Uterus (tissue), 4 donors: ENCODE measurements around the gene WHRN. TPM values are rescaled to one million over a fixed set of nuclear protein-coding genes. Genes with fewer than 3 reads are reported as not detected.

ENCODE experiments used
- DNase-seq, 2 donors: peaks; one replicate each; pipeline ENCODE4 v3.0.0-alpha.2; 2019 to 2020
- H3K27ac ChIP-seq, 2 donors: fragments of 200-600 bp; sonication (generic); 1 replicate in 1 of 2; 2 replicates in 1 of 2; pipeline ENCODE4 v1.5.1; 2016 to 2018
- H3K27me3 ChIP-seq, 2 donors: fragments of 200-600 bp; sonication (generic); one replicate each; pipeline ENCODE4 v1.5.1; 2018 to 2019; ENCODE audit warnings: control low read depth in 1 of 2
- H3K36me3 ChIP-seq, 2 donors: fragments of 200-600 bp; sonication (generic); one replicate each; pipeline ENCODE4 v1.5.1; 2019; ENCODE audit warnings: control low read depth in 1 of 2
- H3K4me1 ChIP-seq, 2 donors: fragments of 200-600 bp; sonication (generic); one replicate each; pipeline ENCODE4 v1.5.1; 2018 to 2019; ENCODE audit warnings: control low read depth in 1 of 2
- H3K4me3 ChIP-seq, 2 donors: fragments of 200-600 bp; sonication (generic); 1 replicate in 1 of 2; 2 replicates in 1 of 2; pipeline ENCODE4 v1.5.1; 2018 to 2019; ENCODE audit warnings: mild to moderate bottlenecking in 1 of 2
- H3K9me3 ChIP-seq, 2 donors: fragments of 200-600 bp; sonication (generic); one replicate each; pipeline ENCODE4 v1.5.1; 2019; ENCODE audit warnings: control low read depth in 1 of 2
- CTCF ChIP-seq, 4 experiments: fragments of 200-600 bp in 2 of 4; fragments of 450-650 bp in 2 of 4; sonication (generic) in 2 of 4; IDR thresholded peaks; one replicate each; pipeline ENCODE4 v1.5.1; 2016 to 2019; ENCODE audit warnings: antibody characterized with exemption in 4 of 4, mild to moderate bottlenecking in 2 of 4, moderate library complexity in 1 of 4
- POLR2A ChIP-seq, 2 donors: fragments of 450-650 bp; IDR thresholded peaks; one replicate each; pipeline ENCODE4 v1.6.1; 2016; ENCODE audit warnings: antibody characterized with exemption in 2 of 2, mild to moderate bottlenecking in 1 of 2, moderate library complexity in 1 of 2
- intact Hi-C: fragments of 100-400 bp; cut with DNase I; formaldehyde crosslinking; loops from one replicate; pipeline ENCODE4 v1.15.1; 2023; ENCODE audit warnings: low total_unique reads
- total RNA-seq, 4 donors: library from RNA; depleted of rRNA in 3 of 4; stranded (reverse); fragments of >200 nt in 3 of 4; gene quantifications; one replicate each; pipeline versions ENCODE4 v1.1.0 to v1.2.4, GENCODE V29; 2014 to 2023
- donor health status: DM: yes; HTN: yes; CAD: no.

The WHRN gene
- total RNA-seq, 4 donors from 2014 or later, result 4.0 to 32.3 (median 20.2) TPM

- TF ChIP-seq POLR2A (IDR thresholded peaks at IDR 0.05) (no peak), CTCF (IDR thresholded peaks at IDR 0.05) (no peak)
- intact Hi-C loops, result loop anchor here (10.0 kb wide), 1 partner anchor 137 kb away; no protein-coding TSS in a partner anchor
- Histone ChIP-seq H3K27ac (peak overlapping the region in 1 of 2 donors; percentile 77), H3K4me3 (no peak overlapping the region), H3K9me3 (no peaks in the 10 kb centered on the region), H3K4me1 (no peaks in the 10 kb centered on the region), H3K36me3 (no peaks in the 10 kb centered on the region), H3K27me3 (no peaks in the 10 kb centered on the region)
- DNase-seq, result no peak
Observed at GRCh38 chr9:114481789-114482188, 23.5 kb downstream of the WHRN start.

- no peak for TF ChIP-seq POLR2A (IDR thresholded peaks at IDR 0.05)
- TF ChIP-seq CTCF (IDR thresholded peaks at IDR 0.05), result no peak
- Histone ChIP-seq H3K4me3 (no peak overlapping the region), H3K27me3 (no peaks in the 10 kb centered on the region), H3K27ac (peak overlapping the region in 1 of 2 donors; percentile 77), H3K9me3 (no peaks in the 10 kb centered on the region), H3K36me3 (no peaks in the 10 kb centered on the region), H3K4me1 (no peaks in the 10 kb centered on the region)
- intact Hi-C loops, result loop anchor here (10.0 kb wide), 1 partner anchor 136 kb away; no protein-coding TSS in a partner anchor
- no peak for DNase-seq
Observed at GRCh38 chr9:114480746-114481435, 24.4 kb downstream of the WHRN start.

- Histone ChIP-seq H3K27me3 (no peaks in the 10 kb centered on the region), H3K4me1 (no peaks in the 10 kb centered on the region), H3K27ac (peak overlapping the region; percentile 39 to 77), H3K4me3 (no peak overlapping the region), H3K9me3 (no peaks in the 10 kb centered on the region), H3K36me3 (no peaks in the 10 kb centered on the region)
- intact Hi-C loops, result no loop called here
- no peak for DNase-seq
- no peak for TF ChIP-seq POLR2A (IDR thresholded peaks at IDR 0.05)
- TF ChIP-seq CTCF (IDR thresholded peaks at IDR 0.05), result no peak
Observed at GRCh38 chr9:114478871-114479270, 26.4 kb downstream of the WHRN start.

- H3K4me1 ChIP-seq, result no peaks in the 10 kb centered on the region
- H3K27ac ChIP-seq, result peak overlapping the region; percentile 39 to 77
- no peak overlapping the region for H3K4me3 ChIP-seq
- H3K36me3 ChIP-seq, result no peaks in the 10 kb centered on the region
- no peak for DNase-seq
- TF ChIP-seq CTCF (IDR thresholded peaks at IDR 0.05) (no peak), POLR2A (IDR thresholded peaks at IDR 0.05) (no peak)
- intact Hi-C loops, result no loop called here
- no peaks in the 10 kb centered on the region for H3K9me3 ChIP-seq
- no peaks in the 10 kb centered on the region for H3K27me3 ChIP-seq
Observed at GRCh38 chr9:114478459-114478858, 26.8 kb downstream of the WHRN start.

- TF ChIP-seq CTCF (IDR thresholded peaks at IDR 0.05) (no peak), POLR2A (IDR thresholded peaks at IDR 0.05) (no peak)
- Histone ChIP-seq H3K27ac (no peak overlapping the region), H3K4me3 (no peak overlapping the region), H3K36me3 (no peaks in the 10 kb centered on the region), H3K27me3 (no peaks in the 10 kb centered on the region), H3K4me1 (no peaks in the 10 kb centered on the region), H3K9me3 (no peaks in the 10 kb centered on the region)
- intact Hi-C loops, result no loop called here
- DNase-seq, result no peak
Observed at GRCh38 chr9:114477642-114478041, 27.6 kb downstream of the WHRN start.
